Stimulated activated naive CD8-positive, alpha-beta T cell treated with anti-CD3 and anti-CD28 coated beads, Interleukin-15, amount 100 ng/mL, for 72 hours (primary cell): ENCODE measurements around the gene ACTA2.

Experiments
- ATAC-seq: fragments of 150-1000 bp; cut with Tn5 transposase; 2 replicates; pipeline ENCODE4 v1.10.0; 2021; ENCODE audit warnings: mild to moderate bottlenecking, moderate library complexity
- DNase-seq, 2 donors: peaks; one replicate each; pipeline ENCODE4 v3.0.0; 2021 to 2022
- H3K27ac Mint-ChIP-seq, 2 donors: one replicate each; pipeline ENCODE4 v1.8.0; 2022; ENCODE audit warnings: mild to moderate bottlenecking in 2 of 2, mixed read lengths in 2 of 2, moderate library complexity in 2 of 2
- H3K27me3 Mint-ChIP-seq: one replicate; pipeline ENCODE4 v1.8.0; 2022; ENCODE audit warnings: mixed read lengths
- H3K4me1 Mint-ChIP-seq: one replicate; pipeline ENCODE4 v1.8.0; 2022; ENCODE audit warnings: mild to moderate bottlenecking, mixed read lengths
- H3K4me3 Mint-ChIP-seq, 2 donors: one replicate each; pipeline ENCODE4 v1.8.0; 2022; ENCODE audit warnings: mild to moderate bottlenecking in 2 of 2, mixed read lengths in 2 of 2, moderate library complexity in 1 of 2
- H3K9me3 Mint-ChIP-seq, 2 donors: one replicate each; pipeline ENCODE4 v1.8.0; 2022; ENCODE audit warnings: mixed read lengths in 2 of 2

The ACTA2 gene

GRCh38 chr10:88971221-88972061, 18.9 kb upstream of the ACTA2 start:
- ATAC-seq (no peak), DNase-seq (no peak)
- Mint-ChIP-seq H3K4me1 (peaks cover 13% of the 10 kb centered on the region), H3K27me3 (no peaks in the 10 kb centered on the region), H3K9me3 (no peaks in the 10 kb centered on the region), H3K27ac (no peak overlapping the region), H3K4me3 (no peak overlapping the region)

GRCh38 chr10:88968391-88968790, 15.8 kb upstream of the ACTA2 start:
- H3K27ac Mint-ChIP-seq, result no peak overlapping the region
- DNase-seq, result no peak
- H3K9me3 Mint-ChIP-seq, result no peaks in the 10 kb centered on the region

GRCh38 chr10:88966797-88967196, 14.2 kb upstream of the ACTA2 start:
- ATAC-seq, result no peak
- Mint-ChIP-seq H3K27me3 (no peaks in the 10 kb centered on the region), H3K27ac (no peak overlapping the region), H3K4me3 (no peak overlapping the region), H3K4me1 (peaks cover 12% of the 10 kb centered on the region), H3K9me3 (no peaks in the 10 kb centered on the region)
- no peak for DNase-seq

More at GRCh38 chr10:88968391-88968790, 15.8 kb upstream of the ACTA2 start:
- Mint-ChIP-seq H3K4me1 (no peaks in the 10 kb centered on the region), H3K27me3 (no peaks in the 10 kb centered on the region), H3K4me3 (no peak overlapping the region)
- no peak for ATAC-seq

- no peak for ATAC-seq
- Mint-ChIP-seq H3K4me3 (no peak overlapping the region), H3K27me3 (no peaks in the 10 kb centered on the region)
Measured at GRCh38 chr10:88964869-88965415, 12.4 kb upstream of the ACTA2 start.

GRCh38 chr10:88964360-88964759, 11.8 kb upstream of the ACTA2 start:
- Mint-ChIP-seq H3K4me3 (no peak overlapping the region), H3K4me1 (peaks cover 25% of the 10 kb centered on the region), H3K27me3 (no peaks in the 10 kb centered on the region), H3K27ac (no peak overlapping the region), H3K9me3 (no peaks in the 10 kb centered on the region)
- no peak for ATAC-seq
- no peak for DNase-seq

More at GRCh38 chr10:88964869-88965415, 12.4 kb upstream of the ACTA2 start:
- Mint-ChIP-seq H3K4me1 (peaks cover 25% of the 10 kb centered on the region), H3K9me3 (no peaks in the 10 kb centered on the region), H3K27ac (no peak overlapping the region)
- DNase-seq, result no peak

- Mint-ChIP-seq H3K27ac (no peak overlapping the region), H3K4me1 (peaks cover 25% of the 10 kb centered on the region), H3K27me3 (no peaks in the 10 kb centered on the region), H3K4me3 (no peak overlapping the region), H3K9me3 (no peaks in the 10 kb centered on the region)
- DNase-seq (no peak), ATAC-seq (no peak)
Measured at GRCh38 chr10:88963318-88963717, 10.7 kb upstream of the ACTA2 start.

GRCh38 chr10:88962336-88962735, 9.8 kb upstream of the ACTA2 start:
- Mint-ChIP-seq H3K4me1 (peaks cover 25% of the 10 kb centered on the region), H3K27ac (no peak overlapping the region), H3K4me3 (no peak overlapping the region), H3K27me3 (no peaks in the 10 kb centered on the region), H3K9me3 (no peaks in the 10 kb centered on the region)
- ATAC-seq (peak; percentile 42), DNase-seq (no peak)

- DNase-seq (no peak), ATAC-seq (peak; percentile 61)
- Mint-ChIP-seq H3K9me3 (no peaks in the 10 kb centered on the region), H3K4me3 (no peak overlapping the region), H3K27me3 (no peaks in the 10 kb centered on the region), H3K4me1 (peaks cover 25% of the 10 kb centered on the region), H3K27ac (no peak overlapping the region)
Measured at GRCh38 chr10:88961266-88961665, 8.7 kb upstream of the ACTA2 start.

- H3K27me3 Mint-ChIP-seq, result no peaks in the 10 kb centered on the region
- H3K9me3 Mint-ChIP-seq, result no peaks in the 10 kb centered on the region
- H3K4me1 Mint-ChIP-seq, result peaks cover 25% of the 10 kb centered on the region
- ATAC-seq, result peak; percentile 89
- no peak for DNase-seq
- peak overlapping the region in 1 of 2 donors; percentile 61 for H3K27ac Mint-ChIP-seq
- H3K4me3 Mint-ChIP-seq, result no peak overlapping the region
Measured at GRCh38 chr10:88960802-88961201, 8.2 kb upstream of the ACTA2 start.

- ATAC-seq, result no peak
- no peak overlapping the region for H3K27ac Mint-ChIP-seq
- H3K4me1 Mint-ChIP-seq, result peaks cover 25% of the 10 kb centered on the region
- H3K9me3 Mint-ChIP-seq, result peaks cover 0 to 3% of the 10 kb centered on the region in 2 donors
- H3K27me3 Mint-ChIP-seq, result no peaks in the 10 kb centered on the region
- H3K4me3 Mint-ChIP-seq, result no peak overlapping the region
- DNase-seq, result no peak
Measured at GRCh38 chr10:88958721-88959120, 6.1 kb upstream of the ACTA2 start.

GRCh38 chr10:88957381-88957780, 4.8 kb upstream of the ACTA2 start:
- no peak for DNase-seq
- H3K4me3 Mint-ChIP-seq, result no peak overlapping the region
- H3K9me3 Mint-ChIP-seq, result peaks cover 0 to 6% of the 10 kb centered on the region in 2 donors

GRCh38 chr10:88954458-88955083, 2.0 kb upstream of the ACTA2 start:
- H3K4me1 Mint-ChIP-seq, result no peaks in the 10 kb centered on the region
- no peak overlapping the region for H3K4me3 Mint-ChIP-seq
- peaks cover 0 to 6% of the 10 kb centered on the region in 2 donors for H3K9me3 Mint-ChIP-seq
- no peaks in the 10 kb centered on the region for H3K27me3 Mint-ChIP-seq
- no peak overlapping the region for H3K27ac Mint-ChIP-seq
- ATAC-seq (no peak), DNase-seq (no peak)

More at GRCh38 chr10:88957381-88957780, 4.8 kb upstream of the ACTA2 start:
- Mint-ChIP-seq H3K27me3 (no peaks in the 10 kb centered on the region), H3K4me1 (peaks cover 19% of the 10 kb centered on the region), H3K27ac (no peak overlapping the region)
- ATAC-seq, result no peak

- H3K9me3 Mint-ChIP-seq, result peaks cover 0 to 6% of the 10 kb centered on the region in 2 donors
- H3K27me3 Mint-ChIP-seq, result no peaks in the 10 kb centered on the region
- DNase-seq, result no peak
- no peak overlapping the region for H3K4me3 Mint-ChIP-seq
- H3K27ac Mint-ChIP-seq, result peak overlapping the region in 1 of 2 donors; percentile 56
- ATAC-seq, result no peak
- H3K4me1 Mint-ChIP-seq, result no peaks in the 10 kb centered on the region
Measured at GRCh38 chr10:88953662-88954061, 1.1 kb upstream of the ACTA2 start.

GRCh38 chr10:88949912-88950837, 2.4 kb downstream of the ACTA2 start:
- DNase-seq (no peak), ATAC-seq (no peak)
- Mint-ChIP-seq H3K4me1 (peaks cover 9% of the 10 kb centered on the region), H3K27ac (no peak overlapping the region), H3K27me3 (no peaks in the 10 kb centered on the region), H3K9me3 (peaks cover 0 to 6% of the 10 kb centered on the region in 2 donors), H3K4me3 (no peak overlapping the region)

- Mint-ChIP-seq H3K27ac (no peak overlapping the region), H3K4me3 (no peak overlapping the region)
Measured at GRCh38 chr10:88949051-88949450, 3.5 kb downstream of the ACTA2 start.

More at GRCh38 chr10:88949051-88949450, 3.5 kb downstream of the ACTA2 start:
- no peak for DNase-seq
- Mint-ChIP-seq H3K4me1 (peaks cover 17% of the 10 kb centered on the region), H3K9me3 (peaks cover 0 to 6% of the 10 kb centered on the region in 2 donors), H3K27me3 (no peaks in the 10 kb centered on the region)
- ATAC-seq, result no peak
